H9 (cell line): ENCODE results near the gene OSBPL2. TPM values are rescaled to one million over a fixed set of nuclear protein-coding genes. Genes with fewer than 3 reads are reported as not detected.

ENCODE experiments used
- DNase-seq: peaks from one replicate; pipeline ENCODE4 v3.0.0-alpha.2; 2017
- H2AFZ ChIP-seq: one replicate; pipeline ENCODE4 v1.6.1; 2013; ENCODE audit warnings: mild to moderate bottlenecking, low read length, control low read depth, moderate library complexity
- H2AK5ac ChIP-seq: 2 replicates; pipeline ENCODE4 v1.6.1; 2013; ENCODE audit warnings: low read length, control low read depth, mixed read lengths; ENCODE audit not compliant: insufficient read length
- H2BK120ac ChIP-seq: one replicate; pipeline ENCODE4 v1.6.1; 2013; ENCODE audit warnings: low read depth, mild to moderate bottlenecking, low read length, control low read depth, inconsistent platforms; ENCODE audit not compliant: poor library complexity, severe bottlenecking
- H2BK12ac ChIP-seq: 2 replicates; pipeline ENCODE4 v1.6.1; 2013; ENCODE audit warnings: low read length, control low read depth, mixed read lengths, low read depth; ENCODE audit not compliant: insufficient read length
- H2BK15ac ChIP-seq: 2 replicates; pipeline ENCODE4 v1.6.1; 2013; ENCODE audit warnings: low read depth, low read length, control low read depth
- H2BK20ac ChIP-seq: one replicate; pipeline ENCODE4 v1.6.1; 2013; ENCODE audit warnings: low read depth, mild to moderate bottlenecking, low read length, control low read depth, inconsistent platforms; ENCODE audit not compliant: poor library complexity, severe bottlenecking
- H2BK5ac ChIP-seq: 2 replicates; pipeline ENCODE4 v1.6.1; 2013; ENCODE audit warnings: low read length, control low read depth, mixed read lengths; ENCODE audit not compliant: insufficient read length
- H3K14ac ChIP-seq: 2 replicates; pipeline ENCODE4 v1.6.1; 2013; ENCODE audit warnings: low read length, control low read depth; ENCODE audit not compliant: insufficient read depth
- H3K18ac ChIP-seq: 2 replicates; pipeline ENCODE4 v1.6.1; 2013; ENCODE audit warnings: low read depth, mild to moderate bottlenecking, mixed read lengths, low read length, control low read depth; ENCODE audit not compliant: insufficient read length
- H3K23ac ChIP-seq: 2 replicates; pipeline ENCODE4 v1.6.1; 2013; ENCODE audit warnings: low read length, control low read depth, mixed read lengths, low read depth; ENCODE audit not compliant: insufficient read length
- H3K23me2 ChIP-seq: 2 replicates; pipeline ENCODE4 v1.6.1; 2013; ENCODE audit warnings: low read depth, mild to moderate bottlenecking, mixed read lengths, low read length, control low read depth; ENCODE audit not compliant: insufficient read length, poor library complexity, severe bottlenecking
- H3K27ac ChIP-seq: 2 replicates; pipeline ENCODE4 v1.5.1; 2013; ENCODE audit warnings: low read length, control low read depth, mixed read lengths, low read depth; ENCODE audit not compliant: insufficient read length
- H3K27me3 ChIP-seq: 2 replicates; pipeline ENCODE4 v1.6.1; 2013; ENCODE audit warnings: low read length, control low read depth, inconsistent platforms; ENCODE audit not compliant: insufficient read depth
- H3K4ac ChIP-seq: 2 replicates; pipeline ENCODE4 v1.6.1; 2013; ENCODE audit warnings: low read depth, mild to moderate bottlenecking, control low read depth, inconsistent platforms, low read length, moderate library complexity
- H3K4me1 ChIP-seq: 2 replicates; pipeline ENCODE4 v1.6.1; 2013; ENCODE audit warnings: low read length, control low read depth, inconsistent platforms; ENCODE audit not compliant: insufficient read depth
- H3K4me2 ChIP-seq: 2 replicates; pipeline ENCODE4 v1.6.1; 2013; ENCODE audit warnings: low read length, control low read depth, mixed read lengths; ENCODE audit not compliant: insufficient read length, insufficient read depth
- H3K56ac ChIP-seq: 2 replicates; pipeline ENCODE4 v1.6.1; 2013; ENCODE audit warnings: low read depth, mild to moderate bottlenecking, mixed read lengths, low read length, control low read depth; ENCODE audit not compliant: insufficient read length
- H3K79me1 ChIP-seq: 2 replicates; pipeline ENCODE4 v1.6.1; 2013; ENCODE audit warnings: low read depth, mild to moderate bottlenecking, moderate library complexity, low read length, control low read depth, inconsistent platforms; ENCODE audit not compliant: insufficient read depth, poor library complexity, severe bottlenecking
- H3K79me2 ChIP-seq: 2 replicates; pipeline ENCODE4 v1.6.1; 2013; ENCODE audit warnings: low read length, control low read depth, inconsistent platforms; ENCODE audit not compliant: insufficient read depth
- H3K9ac ChIP-seq: 2 replicates; pipeline ENCODE4 v1.6.1; 2013; ENCODE audit warnings: low read length, control low read depth, mixed read lengths; ENCODE audit not compliant: insufficient read length; ENCODE audit errors: extremely low read depth
- H3K9me3 ChIP-seq: one replicate; pipeline ENCODE4 v1.6.1; 2013; ENCODE audit warnings: low read depth, low read length, inconsistent platforms; ENCODE audit not compliant: control insufficient read depth
- H3T11ph ChIP-seq: one replicate; pipeline ENCODE4 v1.6.1; 2013; ENCODE audit warnings: mild to moderate bottlenecking, low read length, control low read depth, inconsistent platforms
- H4K20me1 ChIP-seq: one replicate; pipeline ENCODE4 v1.6.1; 2013; ENCODE audit not compliant: control insufficient read depth, insufficient read length, insufficient read depth
- H4K5ac ChIP-seq: 2 replicates; pipeline ENCODE4 v1.6.1; 2013; ENCODE audit warnings: low read depth, mild to moderate bottlenecking, mixed read lengths, low read length, control low read depth; ENCODE audit not compliant: insufficient read length
- H4K8ac ChIP-seq: replicated peaks from 2 replicates; pipeline ENCODE4 v1.6.1; 2013; ENCODE audit warnings: low read length, control low read depth, mixed read lengths, low read depth; ENCODE audit not compliant: insufficient read length
- H4K91ac ChIP-seq: 2 replicates; pipeline ENCODE4 v1.6.1; 2013; ENCODE audit warnings: low read depth, mild to moderate bottlenecking, moderate library complexity, mixed read lengths, low read length, control low read depth; ENCODE audit not compliant: insufficient read length
- H3K27ac Mint-ChIP-seq, 3 experiments: 2 replicates in 2 of 3; 3 replicates in 1 of 3; pipeline ENCODE4 v1.8.0; 2020 to 2021; ENCODE audit warnings: mixed read lengths in 3 of 3, mild to moderate bottlenecking in 1 of 3, moderate library complexity in 1 of 3
- H3K27me3 Mint-ChIP-seq: 2 replicates; pipeline ENCODE4 v1.8.0; 2021; ENCODE audit warnings: low read depth, mild to moderate bottlenecking, moderate library complexity, mixed read lengths
- H3K36me3 Mint-ChIP-seq, 3 experiments: 2 replicates in 2 of 3; 3 replicates in 1 of 3; pipeline ENCODE4 v1.8.0; 2020 to 2021; ENCODE audit warnings: low read depth in 3 of 3, mixed read lengths in 3 of 3; ENCODE audit not compliant: insufficient read depth in 1 of 3
- H3K4me1 Mint-ChIP-seq, 2 experiments: 2 replicates each; pipeline ENCODE4 v1.8.0; 2020; ENCODE audit warnings: mixed read lengths in 2 of 2
- H3K4me3 Mint-ChIP-seq, 2 experiments: 2 replicates in 1 of 2; 3 replicates in 1 of 2; pipeline ENCODE4 v1.8.0; 2020 to 2021; ENCODE audit warnings: mild to moderate bottlenecking in 2 of 2, mixed read lengths in 2 of 2, moderate library complexity in 1 of 2
- H3K9me3 Mint-ChIP-seq, 2 experiments: 2 replicates in 1 of 2; 3 replicates in 1 of 2; pipeline ENCODE4 v1.8.0; 2020; ENCODE audit warnings: mild to moderate bottlenecking in 2 of 2, mixed read lengths in 2 of 2, moderate library complexity in 1 of 2
- WGBS: extraction: QIAGEN DNeasy Blood & Tissue Kit; methylation state at CpG from one replicate; pipeline ENCODE4 v1.1.7; 2013; ENCODE audit warnings: missing lambda C conversion rate, low lambda C conversion rate, mixed read lengths; ENCODE audit not compliant: insufficient read length; ENCODE audit errors: extremely low coverage; 5-methylcytosine and 5-hydroxymethylcytosine counted together
- total RNA-seq: library from RNA; stranded (reverse); gene quantifications from 2 replicates; pipeline ENCODE4 v1.2.1, GENCODE V29; 2021
- TF ChIP-seq, protein P1 (sequence below): fragments of 200-600 bp; sonication (generic); conservative IDR thresholded peaks from 3 replicates; pipeline ENCODE4 v1.8.0; 2021; ENCODE audit warnings: antibody characterized with exemption, mild to moderate bottlenecking

OSBPL2 gene
- total RNA-seq, 1 experiment from 2014 or later, result 47.3 TPM

DNA sequence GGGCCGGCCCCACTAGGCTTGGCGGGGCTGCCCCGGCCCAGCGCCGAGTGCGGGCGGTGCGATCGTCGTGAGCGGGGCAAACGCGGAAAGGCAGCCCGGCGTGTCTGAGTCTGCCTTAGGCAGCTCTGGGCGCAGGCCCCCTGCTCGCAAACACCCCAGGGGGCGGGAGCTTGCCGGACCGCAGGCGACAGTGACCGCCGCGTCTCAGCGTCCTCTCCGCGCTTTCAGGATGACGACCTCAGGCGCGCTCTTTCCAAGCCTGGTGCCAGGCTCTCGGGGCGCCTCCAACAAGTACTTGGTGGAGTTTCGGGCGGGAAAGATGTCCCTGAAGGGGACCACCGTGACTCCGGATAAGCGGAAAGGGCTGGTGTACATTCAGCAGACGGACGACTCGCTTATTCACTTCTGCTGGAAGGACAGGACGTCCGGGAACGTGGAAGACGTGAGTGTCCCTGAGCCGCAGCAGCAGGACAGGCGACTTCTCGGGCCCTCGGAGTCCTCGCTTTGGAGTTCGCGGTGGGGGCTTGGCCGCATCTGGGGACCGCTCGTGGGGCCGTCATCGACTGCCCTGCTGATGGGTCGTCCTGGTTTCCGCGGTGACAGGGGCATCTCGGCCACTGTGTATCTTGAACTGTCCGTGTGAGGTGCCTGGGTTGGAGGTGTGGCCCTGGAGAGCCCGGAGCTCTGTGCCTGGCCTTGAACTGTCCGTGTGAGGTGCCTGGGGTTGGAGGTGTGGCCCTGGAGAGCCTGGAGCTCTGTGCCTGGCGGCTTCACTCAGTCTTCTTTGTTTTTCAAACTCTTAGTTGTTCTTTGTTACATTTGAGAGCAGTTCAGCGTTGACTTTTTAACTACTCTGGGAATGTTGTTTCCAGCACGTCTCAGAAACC is 65.3 kb downstream of the OSBPL2 start:
- H3K23me2 ChIP-seq, result peaks cover 7% of the 10 kb centered on the region
- no peak overlapping the region for H2BK20ac ChIP-seq
- H2AFZ ChIP-seq, result no peak overlapping the region
- peak overlapping the region; percentile 63; the same call in 1 of the 2 replicates for H3K14ac ChIP-seq
- no CpG with 5 or more reads among the region's 66 CpGs for WGBS
- H4K5ac ChIP-seq, result no peak overlapping the region
- Mint-ChIP-seq H3K9me3 (no peaks in the 10 kb centered on the region), H3K27me3 (no peaks in the 10 kb centered on the region), H3K27ac (peak overlapping the region; percentile 85 to 97 (median 92); a peak in 6 of 7 replicates), H3K36me3 (peaks cover 19 to 48% (median 47%) of the 10 kb centered on the region in 3 experiments), H3K4me1 (peaks cover 14 to 22% of the 10 kb centered on the region in 2 experiments), H3K4me3 (peak overlapping the region; percentile 90 to 96)
- no peak overlapping the region for H3K23ac ChIP-seq
- no peaks in the 10 kb centered on the region; the same call in 1 of the 2 replicates for H3K4me1 ChIP-seq
- no peak overlapping the region for H3K18ac ChIP-seq
- no peak overlapping the region for H3K27ac ChIP-seq
- peak overlapping the region; percentile 63 for H3K4me2 ChIP-seq
- TF ChIP-seq, protein P1, sequence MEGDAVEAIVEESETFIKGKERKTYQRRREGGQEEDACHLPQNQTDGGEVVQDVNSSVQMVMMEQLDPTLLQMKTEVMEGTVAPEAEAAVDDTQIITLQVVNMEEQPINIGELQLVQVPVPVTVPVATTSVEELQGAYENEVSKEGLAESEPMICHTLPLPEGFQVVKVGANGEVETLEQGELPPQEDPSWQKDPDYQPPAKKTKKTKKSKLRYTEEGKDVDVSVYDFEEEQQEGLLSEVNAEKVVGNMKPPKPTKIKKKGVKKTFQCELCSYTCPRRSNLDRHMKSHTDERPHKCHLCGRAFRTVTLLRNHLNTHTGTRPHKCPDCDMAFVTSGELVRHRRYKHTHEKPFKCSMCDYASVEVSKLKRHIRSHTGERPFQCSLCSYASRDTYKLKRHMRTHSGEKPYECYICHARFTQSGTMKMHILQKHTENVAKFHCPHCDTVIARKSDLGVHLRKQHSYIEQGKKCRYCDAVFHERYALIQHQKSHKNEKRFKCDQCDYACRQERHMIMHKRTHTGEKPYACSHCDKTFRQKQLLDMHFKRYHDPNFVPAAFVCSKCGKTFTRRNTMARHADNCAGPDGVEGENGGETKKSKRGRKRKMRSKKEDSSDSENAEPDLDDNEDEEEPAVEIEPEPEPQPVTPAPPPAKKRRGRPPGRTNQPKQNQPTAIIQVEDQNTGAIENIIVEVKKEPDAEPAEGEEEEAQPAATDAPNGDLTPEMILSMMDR, result no peak
- no peak overlapping the region for H2BK15ac ChIP-seq
- no peak overlapping the region for H4K91ac ChIP-seq
- no peak overlapping the region for H2BK12ac ChIP-seq
- H3K9me3 ChIP-seq, result no peaks in the 10 kb centered on the region
- no peak overlapping the region for H3K56ac ChIP-seq
- H2BK120ac ChIP-seq, result no peak overlapping the region
- no peaks in the 10 kb centered on the region for H3K79me1 ChIP-seq
- H4K8ac ChIP-seq, result no peak overlapping the region
- DNase-seq, result peak; percentile 31
- no peaks in the 10 kb centered on the region for H4K20me1 ChIP-seq
- H2AK5ac ChIP-seq, result no peak overlapping the region
- no peak overlapping the region for H3K4ac ChIP-seq
- peak overlapping the region; percentile 67 for H3K9ac ChIP-seq
- H3T11ph ChIP-seq, result no peak overlapping the region
- no peak overlapping the region for H2BK5ac ChIP-seq
- peaks cover 18% of the 10 kb centered on the region; the same call in 1 of the 2 replicates for H3K79me2 ChIP-seq
- H3K27me3 ChIP-seq, result no peaks in the 10 kb centered on the region
